HG03095 (cell line): ENCODE measurements around the gene ING2.
"Not testable (repeated sequence)": the region's sequence is repeated elsewhere in the genome, so short reads cannot be mapped to it uniquely, and the experiment has no call there.

ENCODE experiments used
- ATAC-seq: cut with Tn5 transposase; IDR thresholded peaks from one replicate; pipeline ENCODE4 v1.9.1; 2021; ENCODE audit warnings: moderate library complexity; ENCODE audit not compliant: unreplicated experiment

Gene ING2

GRCh38 chr4:183504930-183505610 is at the start of gene ING2:
TSS of gene ING2 (plus strand) at chr4:183505058. CDS start at chr4:183505196, 138 bp downstream.
- ATAC-seq = peak; percentile 41

GRCh38 chr4:183455431-183456195 is 49.2 kb upstream of the ING2 start:
- ATAC-seq = no peak

DNA sequence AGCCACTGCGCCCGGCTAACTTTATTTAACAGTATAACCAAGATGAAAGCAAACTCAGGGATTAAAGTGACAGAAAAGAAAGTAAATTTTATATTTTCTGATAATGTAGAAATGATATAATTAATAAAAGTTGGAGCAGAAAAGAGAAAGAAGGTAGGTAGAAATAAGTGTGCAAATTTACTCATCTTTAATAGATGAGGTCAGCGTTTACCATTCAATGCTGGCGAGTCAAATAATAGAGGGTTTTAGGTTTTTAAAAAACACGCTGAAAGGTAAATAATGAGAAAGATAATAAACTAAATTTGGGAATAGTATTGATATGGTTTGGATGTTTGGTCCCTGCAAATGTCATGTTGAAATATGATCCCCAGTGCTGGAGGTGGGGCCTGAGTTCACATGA is 46.9 kb upstream of the ING2 start:
- ATAC-seq = no peak

- ATAC-seq = not testable (repeated sequence)
These were observed 40.8 kb upstream of the ING2 start for GRCh38 chr4:183463903-183464619.

GRCh38 chr4:183465879-183466278 is 39.0 kb upstream of the ING2 start:
- ATAC-seq = not testable (repeated sequence)

GRCh38 chr4:183467246-183467645 is 37.6 kb upstream of the ING2 start:
- no peak for ATAC-seq

DNA sequence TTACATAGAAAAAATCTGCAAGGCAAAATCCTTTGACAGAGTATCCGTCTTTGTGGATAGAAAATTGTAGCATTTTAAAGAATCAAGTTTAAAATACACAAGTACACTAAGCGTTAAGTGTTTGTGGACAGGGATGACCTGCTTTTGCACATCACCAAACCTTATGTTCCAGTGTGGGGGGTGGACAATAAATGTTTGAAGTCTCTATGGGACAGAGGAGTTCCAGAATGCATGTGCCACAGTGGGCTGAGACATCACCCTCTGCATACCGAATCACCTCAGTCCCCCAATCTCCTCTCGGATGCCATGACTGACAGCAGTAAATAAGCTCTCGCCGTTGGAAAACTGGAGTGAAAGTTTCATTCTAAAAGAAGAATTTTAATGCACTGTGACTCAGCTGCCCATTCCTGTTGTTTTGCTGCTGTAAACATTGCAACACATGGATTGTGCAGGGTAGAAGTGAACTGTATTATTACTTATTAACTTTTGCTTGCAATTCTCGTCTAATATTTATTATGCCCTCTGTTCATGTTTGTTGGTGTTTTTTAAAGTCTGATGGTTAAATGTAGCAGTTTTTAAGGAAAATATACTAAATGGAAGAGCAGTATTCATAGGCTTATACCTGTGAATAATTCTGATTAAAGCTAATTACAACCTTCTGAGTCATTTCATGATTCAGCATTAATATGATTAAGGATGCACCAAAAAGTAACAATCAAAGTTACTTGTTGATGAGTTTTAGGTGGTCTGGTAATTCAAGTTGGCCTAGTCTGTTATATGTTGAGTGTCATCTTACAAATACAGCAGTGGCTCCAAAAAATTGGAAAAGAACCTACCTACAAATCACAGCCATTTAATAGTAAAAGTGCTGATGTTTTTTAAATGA is 36.4 kb upstream of the ING2 start:
- ATAC-seq = no peak

DNA sequence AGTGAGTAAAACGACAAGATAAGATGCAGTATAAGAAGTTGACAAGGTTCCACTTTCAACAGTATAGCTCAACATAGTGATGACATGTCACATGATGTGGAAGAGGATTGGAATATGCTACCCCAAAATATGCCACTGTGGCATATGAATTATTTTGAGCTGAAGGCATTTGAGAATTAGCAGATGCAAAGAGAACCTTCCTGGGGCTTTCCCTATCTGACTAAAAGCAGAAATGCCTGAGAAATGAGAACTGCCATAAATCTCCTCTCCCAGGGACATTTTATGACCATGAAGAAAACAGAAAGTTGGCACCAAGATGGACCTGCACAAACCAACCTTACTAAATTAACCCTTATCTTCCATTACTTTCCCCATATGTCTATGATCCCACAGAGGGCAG is 35.6 kb upstream of the ING2 start:
- ATAC-seq = no peak

DNA sequence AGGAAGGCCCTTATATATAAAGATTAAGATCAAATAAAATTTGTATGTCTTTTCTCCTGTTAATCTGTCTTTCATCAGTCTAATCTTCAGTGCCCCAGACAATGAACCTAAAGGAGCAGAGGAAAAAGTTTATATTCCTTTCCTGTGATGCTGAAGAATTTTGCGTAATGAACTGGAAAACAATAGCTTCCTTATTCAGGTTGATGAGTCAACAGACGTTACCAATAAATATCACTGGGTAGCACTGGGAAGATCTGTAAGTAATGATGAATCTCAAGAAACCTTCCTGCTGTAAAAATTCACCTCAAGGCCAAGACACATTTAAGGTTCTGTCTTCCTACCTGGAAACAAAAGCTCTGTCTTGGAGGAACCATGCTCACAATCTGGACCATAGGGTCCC is 34.9 kb upstream of the ING2 start:
- ATAC-seq = no peak

DNA sequence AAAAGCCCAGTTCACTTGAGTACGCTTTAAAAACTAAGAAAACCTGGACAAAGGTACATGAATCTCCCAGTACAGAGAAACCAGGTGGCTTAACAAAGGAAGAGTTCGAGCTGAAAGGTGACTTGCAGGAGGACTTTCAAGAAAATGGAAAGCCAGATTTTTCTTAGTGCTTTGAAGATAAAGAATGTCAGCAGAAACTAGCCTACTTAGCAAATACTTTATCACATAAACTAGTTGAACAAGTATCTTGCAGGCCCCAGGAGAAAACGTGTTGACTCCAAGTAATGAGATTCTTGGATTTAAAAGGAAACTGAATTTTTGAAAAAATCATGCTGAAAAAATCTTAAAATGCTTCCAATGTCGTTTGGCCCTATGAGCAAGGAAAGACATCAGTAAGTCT is 34.0 kb upstream of the ING2 start:
- no peak for ATAC-seq

DNA sequence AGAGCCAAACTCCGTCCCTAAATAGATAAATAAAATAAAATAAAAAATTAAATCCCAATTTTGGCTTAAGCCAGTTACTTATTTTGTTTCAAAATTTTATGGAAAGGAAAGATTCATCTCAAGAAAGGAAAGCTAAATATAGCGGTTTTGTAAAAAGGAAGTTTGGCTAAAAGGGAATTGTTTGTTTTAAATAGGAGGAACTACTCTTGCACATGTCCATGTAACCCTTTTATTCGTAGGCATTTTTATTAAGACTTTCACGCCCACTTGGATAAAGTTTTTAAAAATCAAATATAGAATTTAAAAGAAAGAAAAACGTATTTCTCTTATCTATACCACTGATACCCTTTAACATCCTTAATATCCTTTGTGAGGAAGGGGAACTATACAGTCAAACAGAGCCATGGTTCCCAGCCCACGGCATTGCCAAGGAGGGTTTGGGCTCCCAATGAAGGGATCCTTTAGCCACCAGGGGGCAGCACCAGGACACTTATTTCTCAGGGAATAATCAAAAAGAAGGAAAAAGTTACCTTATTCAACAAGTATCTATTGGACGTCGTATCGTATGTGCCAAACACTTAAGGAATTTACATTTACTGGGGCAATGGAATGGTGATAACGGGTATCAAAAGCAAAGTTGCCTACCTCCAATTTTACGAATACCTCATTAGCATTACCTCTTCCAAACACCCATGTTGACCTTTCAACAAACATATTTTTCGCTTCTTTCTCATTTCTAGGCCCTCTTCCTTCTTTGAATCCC is 32.7 kb upstream of the ING2 start:
- peak; percentile 70 for ATAC-seq

GRCh38 chr4:183478123-183478522 is 26.7 kb upstream of the ING2 start:
- no peak for ATAC-seq

DNA sequence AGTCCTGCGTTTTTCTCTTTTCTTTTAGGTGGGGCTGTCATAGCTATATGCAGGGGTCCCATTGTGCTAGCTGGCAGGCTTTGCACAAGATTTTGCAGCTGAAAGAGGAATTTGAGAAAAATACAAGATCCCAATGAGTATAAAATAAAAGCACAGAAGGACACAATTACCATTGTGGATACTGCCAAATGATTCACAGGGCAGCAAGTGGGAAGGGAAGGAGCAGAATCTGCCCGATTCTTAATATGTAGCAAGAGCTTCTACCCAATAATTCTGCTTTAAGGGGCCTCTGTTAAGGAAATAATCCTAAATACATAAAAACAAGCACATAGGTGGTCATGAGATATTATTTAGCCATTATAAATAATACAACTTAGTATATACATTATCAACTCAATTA is 25.9 kb upstream of the ING2 start:
- no peak for ATAC-seq

GRCh38 chr4:183482515-183483095 is 22.3 kb upstream of the ING2 start:
- not testable (repeated sequence) for ATAC-seq

DNA sequence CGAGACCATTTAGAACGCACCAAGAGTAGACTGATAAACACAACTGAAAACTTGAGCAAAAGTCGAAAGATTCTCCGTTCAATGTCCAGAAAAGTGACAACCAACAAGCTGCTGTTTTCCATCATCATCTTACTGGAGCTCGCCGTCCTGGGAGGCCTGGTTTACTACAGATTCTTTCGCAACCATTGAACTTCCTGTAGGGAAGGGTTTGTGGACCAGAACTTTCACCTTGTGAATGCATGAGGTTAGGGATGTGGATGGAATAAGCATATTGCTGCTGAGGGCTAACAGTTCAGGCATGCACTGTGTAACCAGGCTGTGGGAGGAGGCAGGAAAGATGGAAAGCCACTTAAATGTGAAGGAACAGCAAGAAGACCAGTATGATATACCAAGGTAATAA is 20.9 kb upstream of the ING2 start:
- ATAC-seq = no peak

DNA sequence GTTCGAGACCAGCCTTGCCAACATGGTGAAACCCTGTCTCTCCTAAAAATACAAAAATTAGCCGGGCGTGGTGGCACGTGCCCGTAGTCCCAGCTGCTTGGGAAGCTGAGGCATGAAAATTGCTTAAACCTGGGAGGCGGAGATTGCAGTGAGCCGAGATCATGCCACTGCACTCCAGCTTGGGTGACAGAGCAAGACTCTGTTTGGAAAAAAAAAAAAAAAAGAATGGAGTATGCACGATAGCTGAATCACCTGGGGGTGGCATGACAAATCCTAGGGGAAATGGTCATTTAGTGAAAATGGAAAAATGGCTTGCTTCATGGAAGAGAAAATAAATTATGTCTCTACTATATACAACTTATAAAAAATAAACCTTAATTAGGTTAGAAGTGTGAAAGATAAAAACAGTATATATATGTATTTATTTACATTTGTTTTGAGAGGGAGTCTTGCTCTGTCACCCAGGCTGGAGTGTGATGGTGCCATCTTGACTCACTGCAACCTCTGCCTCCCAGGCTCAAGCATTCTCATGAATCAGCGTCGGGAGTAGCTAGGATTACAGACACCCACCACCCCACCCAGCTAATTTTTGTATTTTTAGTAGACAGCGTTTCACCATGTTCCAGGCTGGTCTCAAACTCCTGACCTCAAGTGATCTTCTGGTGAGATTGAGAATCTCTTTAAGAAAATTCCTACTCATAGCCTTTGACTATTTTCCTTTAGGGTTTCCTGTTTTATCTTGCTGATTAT is 19.3 kb upstream of the ING2 start:
- ATAC-seq = no peak

GRCh38 chr4:183492791-183493222 is 12.1 kb upstream of the ING2 start:
- no peak for ATAC-seq

GRCh38 chr4:183493246-183493645 is 11.6 kb upstream of the ING2 start:
- ATAC-seq = no peak

- ATAC-seq = no peak
These were observed 9.7 kb upstream of the ING2 start for GRCh38 chr4:183495184-183495583.
